Measurements from ENCODE around the gene ITPA. TPM values are rescaled to one million over a fixed set of nuclear protein-coding genes. Genes with fewer than 3 reads are reported as not detected.

Gene ITPA
- total and polyA plus RNA-seq, 2 of the 13 experiments (the other 11 are each of a cell fraction or from before 2014, with no cell fraction given) = 60.1 to 103 TPM

- TF ChIP-seq ZNF777 (CRISPR knock-in tag; IDR thresholded peaks at IDR 0.05) (no peak), STAG1 (CRISPR knock-in tag; IDR thresholded peaks at IDR 0.05) (peak; percentile 94), ZNF510 (CRISPR knock-in tag; IDR thresholded peaks at IDR 0.05; ENCODE audit: low read depth) (no peak), FOXO1 (CRISPR knock-in tag; IDR thresholded peaks at IDR 0.05) (peak; percentile 56; the same call in 1 of the 2 replicates), RXRB (CRISPR knock-in tag; IDR thresholded peaks at IDR 0.05; ENCODE audit: borderline replicate concordance) (peak; percentile 89), HNF4G (IDR thresholded peaks at IDR 0.05; ENCODE audit: borderline replicate concordance, low read depth, low read length) (peak; percentile 19; the same call in 1 of the 2 replicates), HNF4G (CRISPR knock-in tag; IDR thresholded peaks at IDR 0.05; ENCODE audit: borderline replicate concordance, low read depth) (no peak), KAT7 (CRISPR knock-in tag; IDR thresholded peaks at IDR 0.05; ENCODE audit: borderline replicate concordance) (peak; percentile 75; the same call in 1 of the 2 replicates), ZNF331 (CRISPR knock-in tag; IDR thresholded peaks at IDR 0.05) (peak; percentile 73; the same call in 1 of the 2 replicates), KLF6 (CRISPR knock-in tag; IDR thresholded peaks at IDR 0.05) (no peak), KLF12 (CRISPR knock-in tag; IDR thresholded peaks at IDR 0.05; ENCODE audit: borderline replicate concordance) (0 out of 2 replicates have a peak, but pooled peaks have one; percentile 45), KDM5B (CRISPR knock-in tag; IDR thresholded peaks at IDR 0.05; ENCODE audit: borderline replicate concordance) (peak; percentile 63; the same call in 1 of the 2 replicates), HNRNPL (IDR thresholded peaks at IDR 0.05; ENCODE audit: low read depth, low read length) (0 out of 2 replicates have a peak, but pooled peaks have one; percentile 56), REXO4 (CRISPR knock-in tag; IDR thresholded peaks at IDR 0.05; ENCODE audit: borderline replicate concordance) (0 out of 2 replicates have a peak, but pooled peaks have one; percentile 23), POGZ (CRISPR knock-in tag; IDR thresholded peaks at IDR 0.05) (0 out of 2 replicates have a peak, but pooled peaks have one; percentile 13), ZNF883 (CRISPR knock-in tag; IDR thresholded peaks at IDR 0.05; ENCODE audit: not compliant biosample characterization) (peak; percentile 45), TBP (CRISPR knock-in tag; IDR thresholded peaks at IDR 0.05) (no peak), SMAD9 (CRISPR knock-in tag; IDR thresholded peaks at IDR 0.05) (no peak), ZBTB38 (CRISPR knock-in tag; IDR thresholded peaks at IDR 0.05) (peak; percentile 81; the same call in 1 of the 2 replicates), TSC22D2 (CRISPR knock-in tag; IDR thresholded peaks at IDR 0.05; ENCODE audit: borderline replicate concordance) (peak; percentile 9; the same call in 1 of the 2 replicates), ZNF335 (CRISPR knock-in tag; IDR thresholded peaks at IDR 0.05) (0 out of 2 replicates have a peak, but pooled peaks have one; percentile 70), YY1 (IDR thresholded peaks at IDR 0.05; ENCODE audit: insufficient read depth, insufficient replicate concordance, low read depth, low read length) (peak; percentile 60), ZNF770 (CRISPR knock-in tag; IDR thresholded peaks at IDR 0.05) (peak; percentile 17; the same call in 1 of the 2 replicates), NFYC (CRISPR knock-in tag; IDR thresholded peaks at IDR 0.05) (no peak), KDM2A (CRISPR knock-in tag; IDR thresholded peaks at IDR 0.05; ENCODE audit: borderline replicate concordance, low read depth) (peak; percentile 91)
- TF ChIP-seq, protein P1, sequence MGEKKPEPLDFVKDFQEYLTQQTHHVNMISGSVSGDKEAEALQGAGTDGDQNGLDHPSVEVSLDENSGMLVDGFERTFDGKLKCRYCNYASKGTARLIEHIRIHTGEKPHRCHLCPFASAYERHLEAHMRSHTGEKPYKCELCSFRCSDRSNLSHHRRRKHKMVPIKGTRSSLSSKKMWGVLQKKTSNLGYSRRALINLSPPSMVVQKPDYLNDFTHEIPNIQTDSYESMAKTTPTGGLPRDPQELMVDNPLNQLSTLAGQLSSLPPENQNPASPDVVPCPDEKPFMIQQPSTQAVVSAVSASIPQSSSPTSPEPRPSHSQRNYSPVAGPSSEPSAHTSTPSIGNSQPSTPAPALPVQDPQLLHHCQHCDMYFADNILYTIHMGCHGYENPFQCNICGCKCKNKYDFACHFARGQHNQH (CRISPR knock-in tag; IDR thresholded peaks at IDR 0.05) = peak; percentile 69
- TF ChIP-seq, protein P2, sequence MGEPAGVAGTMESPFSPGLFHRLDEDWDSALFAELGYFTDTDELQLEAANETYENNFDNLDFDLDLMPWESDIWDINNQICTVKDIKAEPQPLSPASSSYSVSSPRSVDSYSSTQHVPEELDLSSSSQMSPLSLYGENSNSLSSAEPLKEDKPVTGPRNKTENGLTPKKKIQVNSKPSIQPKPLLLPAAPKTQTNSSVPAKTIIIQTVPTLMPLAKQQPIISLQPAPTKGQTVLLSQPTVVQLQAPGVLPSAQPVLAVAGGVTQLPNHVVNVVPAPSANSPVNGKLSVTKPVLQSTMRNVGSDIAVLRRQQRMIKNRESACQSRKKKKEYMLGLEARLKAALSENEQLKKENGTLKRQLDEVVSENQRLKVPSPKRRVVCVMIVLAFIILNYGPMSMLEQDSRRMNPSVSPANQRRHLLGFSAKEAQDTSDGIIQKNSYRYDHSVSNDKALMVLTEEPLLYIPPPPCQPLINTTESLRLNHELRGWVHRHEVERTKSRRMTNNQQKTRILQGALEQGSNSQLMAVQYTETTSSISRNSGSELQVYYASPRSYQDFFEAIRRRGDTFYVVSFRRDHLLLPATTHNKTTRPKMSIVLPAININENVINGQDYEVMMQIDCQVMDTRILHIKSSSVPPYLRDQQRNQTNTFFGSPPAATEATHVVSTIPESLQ (CRISPR knock-in tag; conservative IDR thresholded peaks at IDR 0.05) = peak; percentile 74; the same call in 1 of the 2 replicates
Observed at GRCh38 chr20:3250091-3250504, 40.8 kb downstream of the ITPA start (continued).

Data from HepG2 (cell line).